H9 (cell line): ENCODE measurements around the gene SPTBN5. TPM values are rescaled to one million over a fixed set of nuclear protein-coding genes. Genes with fewer than 3 reads are reported as not detected.

Experiments
- DNase-seq: peaks from one replicate; pipeline ENCODE4 v3.0.0-alpha.2; 2017
- H2AFZ ChIP-seq: one replicate; pipeline ENCODE4 v1.6.1; 2013; ENCODE audit warnings: mild to moderate bottlenecking, low read length, control low read depth, moderate library complexity
- H2AK5ac ChIP-seq: 2 replicates; pipeline ENCODE4 v1.6.1; 2013; ENCODE audit warnings: low read length, control low read depth, mixed read lengths; ENCODE audit not compliant: insufficient read length
- H2BK120ac ChIP-seq: one replicate; pipeline ENCODE4 v1.6.1; 2013; ENCODE audit warnings: low read depth, mild to moderate bottlenecking, low read length, control low read depth, inconsistent platforms; ENCODE audit not compliant: poor library complexity, severe bottlenecking
- H2BK12ac ChIP-seq: 2 replicates; pipeline ENCODE4 v1.6.1; 2013; ENCODE audit warnings: low read length, control low read depth, mixed read lengths, low read depth; ENCODE audit not compliant: insufficient read length
- H2BK15ac ChIP-seq: 2 replicates; pipeline ENCODE4 v1.6.1; 2013; ENCODE audit warnings: low read depth, low read length, control low read depth
- H2BK20ac ChIP-seq: one replicate; pipeline ENCODE4 v1.6.1; 2013; ENCODE audit warnings: low read depth, mild to moderate bottlenecking, low read length, control low read depth, inconsistent platforms; ENCODE audit not compliant: poor library complexity, severe bottlenecking
- H2BK5ac ChIP-seq: 2 replicates; pipeline ENCODE4 v1.6.1; 2013; ENCODE audit warnings: low read length, control low read depth, mixed read lengths; ENCODE audit not compliant: insufficient read length
- H3K14ac ChIP-seq: 2 replicates; pipeline ENCODE4 v1.6.1; 2013; ENCODE audit warnings: low read length, control low read depth; ENCODE audit not compliant: insufficient read depth
- H3K18ac ChIP-seq: 2 replicates; pipeline ENCODE4 v1.6.1; 2013; ENCODE audit warnings: low read depth, mild to moderate bottlenecking, mixed read lengths, low read length, control low read depth; ENCODE audit not compliant: insufficient read length
- H3K23ac ChIP-seq: 2 replicates; pipeline ENCODE4 v1.6.1; 2013; ENCODE audit warnings: low read length, control low read depth, mixed read lengths, low read depth; ENCODE audit not compliant: insufficient read length
- H3K23me2 ChIP-seq: 2 replicates; pipeline ENCODE4 v1.6.1; 2013; ENCODE audit warnings: low read depth, mild to moderate bottlenecking, mixed read lengths, low read length, control low read depth; ENCODE audit not compliant: insufficient read length, poor library complexity, severe bottlenecking
- H3K27ac ChIP-seq: 2 replicates; pipeline ENCODE4 v1.5.1; 2013; ENCODE audit warnings: low read length, control low read depth, mixed read lengths, low read depth; ENCODE audit not compliant: insufficient read length
- H3K27me3 ChIP-seq: 2 replicates; pipeline ENCODE4 v1.6.1; 2013; ENCODE audit warnings: low read length, control low read depth, inconsistent platforms; ENCODE audit not compliant: insufficient read depth
- H3K4ac ChIP-seq: 2 replicates; pipeline ENCODE4 v1.6.1; 2013; ENCODE audit warnings: low read depth, mild to moderate bottlenecking, control low read depth, inconsistent platforms, low read length, moderate library complexity
- H3K4me1 ChIP-seq: 2 replicates; pipeline ENCODE4 v1.6.1; 2013; ENCODE audit warnings: low read length, control low read depth, inconsistent platforms; ENCODE audit not compliant: insufficient read depth
- H3K4me2 ChIP-seq: 2 replicates; pipeline ENCODE4 v1.6.1; 2013; ENCODE audit warnings: low read length, control low read depth, mixed read lengths; ENCODE audit not compliant: insufficient read length, insufficient read depth
- H3K56ac ChIP-seq: 2 replicates; pipeline ENCODE4 v1.6.1; 2013; ENCODE audit warnings: low read depth, mild to moderate bottlenecking, mixed read lengths, low read length, control low read depth; ENCODE audit not compliant: insufficient read length
- H3K79me1 ChIP-seq: 2 replicates; pipeline ENCODE4 v1.6.1; 2013; ENCODE audit warnings: low read depth, mild to moderate bottlenecking, moderate library complexity, low read length, control low read depth, inconsistent platforms; ENCODE audit not compliant: insufficient read depth, poor library complexity, severe bottlenecking
- H3K79me2 ChIP-seq: 2 replicates; pipeline ENCODE4 v1.6.1; 2013; ENCODE audit warnings: low read length, control low read depth, inconsistent platforms; ENCODE audit not compliant: insufficient read depth
- H3K9ac ChIP-seq: 2 replicates; pipeline ENCODE4 v1.6.1; 2013; ENCODE audit warnings: low read length, control low read depth, mixed read lengths; ENCODE audit not compliant: insufficient read length; ENCODE audit errors: extremely low read depth
- H3K9me3 ChIP-seq: one replicate; pipeline ENCODE4 v1.6.1; 2013; ENCODE audit warnings: low read depth, low read length, inconsistent platforms; ENCODE audit not compliant: control insufficient read depth
- H3T11ph ChIP-seq: one replicate; pipeline ENCODE4 v1.6.1; 2013; ENCODE audit warnings: mild to moderate bottlenecking, low read length, control low read depth, inconsistent platforms
- H4K20me1 ChIP-seq: one replicate; pipeline ENCODE4 v1.6.1; 2013; ENCODE audit not compliant: control insufficient read depth, insufficient read length, insufficient read depth
- H4K5ac ChIP-seq: 2 replicates; pipeline ENCODE4 v1.6.1; 2013; ENCODE audit warnings: low read depth, mild to moderate bottlenecking, mixed read lengths, low read length, control low read depth; ENCODE audit not compliant: insufficient read length
- H4K8ac ChIP-seq: replicated peaks from 2 replicates; pipeline ENCODE4 v1.6.1; 2013; ENCODE audit warnings: low read length, control low read depth, mixed read lengths, low read depth; ENCODE audit not compliant: insufficient read length
- H4K91ac ChIP-seq: 2 replicates; pipeline ENCODE4 v1.6.1; 2013; ENCODE audit warnings: low read depth, mild to moderate bottlenecking, moderate library complexity, mixed read lengths, low read length, control low read depth; ENCODE audit not compliant: insufficient read length
- H3K27ac Mint-ChIP-seq, 3 experiments: 2 replicates in 2 of 3; 3 replicates in 1 of 3; pipeline ENCODE4 v1.8.0; 2020 to 2021; ENCODE audit warnings: mixed read lengths in 3 of 3, mild to moderate bottlenecking in 1 of 3, moderate library complexity in 1 of 3
- H3K27me3 Mint-ChIP-seq: 2 replicates; pipeline ENCODE4 v1.8.0; 2021; ENCODE audit warnings: low read depth, mild to moderate bottlenecking, moderate library complexity, mixed read lengths
- H3K36me3 Mint-ChIP-seq, 3 experiments: 2 replicates in 2 of 3; 3 replicates in 1 of 3; pipeline ENCODE4 v1.8.0; 2020 to 2021; ENCODE audit warnings: low read depth in 3 of 3, mixed read lengths in 3 of 3; ENCODE audit not compliant: insufficient read depth in 1 of 3
- H3K4me1 Mint-ChIP-seq, 2 experiments: 2 replicates each; pipeline ENCODE4 v1.8.0; 2020; ENCODE audit warnings: mixed read lengths in 2 of 2
- H3K4me3 Mint-ChIP-seq, 2 experiments: 2 replicates in 1 of 2; 3 replicates in 1 of 2; pipeline ENCODE4 v1.8.0; 2020 to 2021; ENCODE audit warnings: mild to moderate bottlenecking in 2 of 2, mixed read lengths in 2 of 2, moderate library complexity in 1 of 2
- H3K9me3 Mint-ChIP-seq, 2 experiments: 2 replicates in 1 of 2; 3 replicates in 1 of 2; pipeline ENCODE4 v1.8.0; 2020; ENCODE audit warnings: mild to moderate bottlenecking in 2 of 2, mixed read lengths in 2 of 2, moderate library complexity in 1 of 2
- CTCF ChIP-seq: fragments of 200-600 bp; sonication (generic); conservative IDR thresholded peaks from 3 replicates; pipeline ENCODE4 v1.8.0; 2021; ENCODE audit warnings: antibody characterized with exemption, mild to moderate bottlenecking
- WGBS: extraction: QIAGEN DNeasy Blood & Tissue Kit; methylation state at CpG from one replicate; pipeline ENCODE4 v1.1.7; 2013; ENCODE audit warnings: missing lambda C conversion rate, low lambda C conversion rate, mixed read lengths; ENCODE audit not compliant: insufficient read length; ENCODE audit errors: extremely low coverage; 5-methylcytosine and 5-hydroxymethylcytosine counted together
- total RNA-seq: library from RNA; stranded (reverse); gene quantifications from 2 replicates; pipeline ENCODE4 v1.2.1, GENCODE V29; 2021

Gene SPTBN5
- total RNA-seq, 1 experiment from 2014 or later: 0.90 TPM

- H3K27ac Mint-ChIP-seq: no peak overlapping the region
- Histone ChIP-seq H3K79me1 (no peaks in the 10 kb centered on the region), H4K91ac (no peak overlapping the region), H3K9me3 (no peaks in the 10 kb centered on the region), H3T11ph (no peak overlapping the region), H3K4me1 (no peaks in the 10 kb centered on the region), H3K27me3 (peaks cover 7% of the 10 kb centered on the region; the same call in 1 of the 2 replicates), H4K5ac (no peak overlapping the region), H4K20me1 (no peaks in the 10 kb centered on the region), H4K8ac (no peak overlapping the region), H3K18ac (no peak overlapping the region), H2BK20ac (no peak overlapping the region), H2BK5ac (no peak overlapping the region), H2AK5ac (no peak overlapping the region), H2BK15ac (no peak overlapping the region), H2BK120ac (no peak overlapping the region), H3K23me2 (peaks cover 3% of the 10 kb centered on the region), H3K27ac (no peak overlapping the region), H3K14ac (no peak overlapping the region), H3K9ac (no peak overlapping the region), H3K79me2 (no peaks in the 10 kb centered on the region), H3K4me2 (peak overlapping the region; percentile 32), H2AFZ (no peak overlapping the region), H3K23ac (no peak overlapping the region), H2BK12ac (no peak overlapping the region), H3K56ac (no peak overlapping the region), H3K4ac (no peak overlapping the region)
- WGBS: no CpG with 5 or more reads among the region's 10 CpGs
- H3K36me3 Mint-ChIP-seq: peaks cover 0 to 1% (median 0%) of the 10 kb centered on the region in 3 experiments; a peak in 2 of 7 replicates
- peak overlapping the region; percentile 5 to 28; a peak in 4 of 5 replicates for H3K4me3 Mint-ChIP-seq
- DNase-seq: no peak
- peaks cover 47% of the 10 kb centered on the region for H3K27me3 Mint-ChIP-seq
- H3K4me1 Mint-ChIP-seq: peaks cover 4 to 10% of the 10 kb centered on the region in 2 experiments
- TF ChIP-seq CTCF: no peak
- H3K9me3 Mint-ChIP-seq: no peaks in the 10 kb centered on the region; a peak in 1 of 5 replicates
Measured at GRCh38 chr15:41881550-41881919, 12.3 kb downstream of the SPTBN5 start.
